ENCODE data around the gene KCTD1.

KCTD1 gene

GRCh38 chr18:26538524-26538923 is 9.8 kb downstream of the KCTD1 start:
- H3K27me3 Mint-ChIP-seq (ENCODE audit: low read depth) = no peaks in the 10 kb centered on the region
- peaks cover 8% of the 10 kb centered on the region for H3K36me3 Mint-ChIP-seq (ENCODE audit: low read depth)
- H3K27ac Mint-ChIP-seq = no peak overlapping the region
- peaks cover 28% of the 10 kb centered on the region for H3K4me1 Mint-ChIP-seq
- H3K9me3 Mint-ChIP-seq = no peaks in the 10 kb centered on the region
- no peak overlapping the region for H3K4me3 Mint-ChIP-seq
- no peak for TF ChIP-seq CTCF (IDR thresholded peaks at IDR 0.05; ENCODE audit: unreplicated experiment in 3 of 3)

GRCh38 chr18:26536664-26537063 is 11.7 kb downstream of the KCTD1 start:
- Mint-ChIP-seq H3K27ac (peak overlapping the region in 2 of 3 experiments; percentile 24 to 78), H3K36me3 (ENCODE audit: low read depth) (peaks cover 9% of the 10 kb centered on the region), H3K9me3 (no peaks in the 10 kb centered on the region), H3K4me3 (no peak overlapping the region), H3K4me1 (peaks cover 22% of the 10 kb centered on the region), H3K27me3 (ENCODE audit: low read depth) (no peaks in the 10 kb centered on the region)
- no peak for TF ChIP-seq CTCF (IDR thresholded peaks at IDR 0.05; ENCODE audit: unreplicated experiment in 3 of 3)

- H3K4me3 Mint-ChIP-seq = no peak overlapping the region
- no peak overlapping the region for H3K27ac Mint-ChIP-seq
- TF ChIP-seq CTCF (IDR thresholded peaks at IDR 0.05; ENCODE audit: unreplicated experiment in 3 of 3) = no peak
- H3K9me3 Mint-ChIP-seq = no peaks in the 10 kb centered on the region
- no peaks in the 10 kb centered on the region for H3K27me3 Mint-ChIP-seq (ENCODE audit: low read depth)
- peaks cover 9% of the 10 kb centered on the region for H3K36me3 Mint-ChIP-seq (ENCODE audit: low read depth)
- peaks cover 16% of the 10 kb centered on the region for H3K4me1 Mint-ChIP-seq
These were observed 12.3 kb downstream of the KCTD1 start for GRCh38 chr18:26536032-26536431.

- Mint-ChIP-seq H3K4me3 (no peak overlapping the region), H3K36me3 (ENCODE audit: low read depth) (peaks cover 9% of the 10 kb centered on the region), H3K4me1 (peaks cover 13% of the 10 kb centered on the region), H3K27me3 (ENCODE audit: low read depth) (no peaks in the 10 kb centered on the region), H3K27ac (no peak overlapping the region), H3K9me3 (no peaks in the 10 kb centered on the region)
- TF ChIP-seq CTCF (IDR thresholded peaks at IDR 0.05; ENCODE audit: unreplicated experiment in 3 of 3) = no peak
These were observed 12.7 kb downstream of the KCTD1 start for GRCh38 chr18:26535630-26536029.

- Mint-ChIP-seq H3K27ac (no peak overlapping the region), H3K27me3 (ENCODE audit: low read depth) (no peaks in the 10 kb centered on the region), H3K4me1 (peaks cover 14% of the 10 kb centered on the region), H3K36me3 (ENCODE audit: low read depth) (peaks cover 18% of the 10 kb centered on the region), H3K9me3 (no peaks in the 10 kb centered on the region), H3K4me3 (no peak overlapping the region)
- no peak for TF ChIP-seq CTCF (IDR thresholded peaks at IDR 0.05; ENCODE audit: unreplicated experiment in 3 of 3)
These were observed 15.7 kb downstream of the KCTD1 start for GRCh38 chr18:26532367-26533340.

All from nephron (organoid).